ENCODE measurements around the gene SFTA2.
"Not testable (repeated sequence)": the region's sequence is repeated elsewhere in the genome, so short reads cannot be mapped to it uniquely, and the experiment has no call there.

The SFTA2 gene

GRCh38 chr6:30942338-30943060 is 10.5 kb upstream of the SFTA2 start:
- no peak for DNase-seq

DNA sequence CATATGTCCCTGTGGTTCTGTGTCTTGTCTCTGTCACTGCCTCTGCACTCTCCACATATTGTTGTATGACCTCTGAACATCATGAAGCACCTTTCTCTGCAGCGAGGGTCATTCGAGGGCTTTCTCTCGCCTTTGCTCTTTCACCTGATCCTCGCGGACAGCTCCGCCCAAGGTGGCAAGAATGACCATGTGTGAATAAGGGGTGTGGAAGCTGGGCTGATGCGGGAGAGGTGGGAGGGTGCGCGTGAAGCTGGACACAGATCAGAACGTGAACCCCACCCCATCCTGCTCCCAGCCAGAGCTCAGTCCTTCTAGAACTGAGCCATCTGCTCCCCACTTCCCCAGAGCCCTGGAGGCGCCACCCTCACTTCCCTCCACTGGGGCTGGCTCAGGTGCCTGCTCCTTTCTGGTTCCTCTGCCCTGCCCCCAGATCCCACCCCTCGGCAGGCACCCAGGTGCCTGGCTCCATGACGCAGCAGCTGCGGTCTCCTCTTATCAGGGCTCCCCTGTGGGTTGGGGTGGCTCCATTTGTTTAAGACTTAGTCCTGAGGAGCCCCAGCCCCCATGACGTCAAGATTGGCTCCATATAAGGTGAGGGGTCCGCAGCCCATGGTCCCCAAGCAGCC is 8.5 kb upstream of the SFTA2 start, which contains the start of gene MUCL3:
TSS of gene MUCL3 (plus strand) at position 613 of the 626 bp plus-strand sequence. CDS start 27 bp downstream, outside the sequence.
- no peak for DNase-seq

DNA sequence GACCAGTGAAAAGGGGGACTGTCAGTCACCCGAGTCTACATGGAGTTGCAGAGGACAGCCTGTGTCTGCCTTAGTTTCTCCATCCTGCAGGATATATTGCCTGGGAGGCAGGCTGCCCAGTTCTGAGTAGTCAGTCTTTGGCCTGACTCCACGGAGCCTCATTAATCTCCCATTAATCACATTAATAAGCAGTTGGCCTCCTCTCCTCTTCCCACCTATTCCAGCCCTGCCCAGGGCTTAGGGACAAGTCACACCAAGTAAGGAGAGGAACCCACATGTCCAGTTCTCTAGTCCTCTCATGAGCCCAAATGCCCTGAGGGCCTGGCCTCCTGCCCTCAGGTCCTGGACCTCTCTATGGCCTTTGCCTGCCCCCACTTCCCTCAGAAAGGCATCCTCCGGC is 7.5 kb upstream of the SFTA2 start:
- DNase-seq: no peak

DNA sequence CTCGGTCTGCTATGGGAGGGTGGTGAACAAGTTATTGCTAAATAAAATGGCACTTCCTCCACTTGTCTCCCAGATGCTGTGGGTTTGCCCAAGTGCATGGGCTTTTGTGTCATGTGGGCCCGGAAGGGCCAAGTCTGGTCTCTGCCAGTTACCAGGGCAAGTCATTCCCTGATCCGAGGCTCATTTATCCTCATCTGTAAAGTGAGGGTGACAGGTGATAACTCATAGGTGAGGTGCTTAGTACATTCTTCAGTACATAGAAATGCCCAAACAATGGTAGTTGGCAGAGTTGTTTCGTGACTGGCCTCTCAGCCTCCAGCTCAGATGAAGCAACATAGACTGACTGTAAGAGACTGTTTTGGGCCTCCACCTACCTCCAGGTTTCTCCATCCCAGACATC is 6.8 kb upstream of the SFTA2 start:
- no peak for DNase-seq

GRCh38 chr6:30937265-30937664 is 5.3 kb upstream of the SFTA2 start:
- DNase-seq: no peak

DNA sequence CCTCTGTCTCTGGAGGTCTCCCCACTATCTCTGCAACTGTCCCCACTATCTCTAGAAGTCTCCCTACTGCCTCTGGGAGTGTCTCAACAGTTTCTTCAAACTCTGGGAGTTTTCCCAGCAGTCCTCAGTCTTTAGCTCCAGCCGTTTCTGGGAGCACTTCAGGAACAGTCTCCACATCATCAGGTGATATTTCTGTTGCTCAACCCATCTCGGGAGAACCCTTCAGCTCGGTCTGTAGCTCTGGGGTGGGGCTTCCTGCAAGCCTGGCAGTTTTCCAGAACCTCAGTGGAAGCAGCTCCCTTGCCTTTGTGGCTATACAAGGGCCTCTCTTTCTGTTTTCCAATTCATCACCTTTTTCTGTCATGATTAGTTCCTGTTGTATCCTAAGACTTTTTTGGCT is 3.0 kb upstream of the SFTA2 start:
- DNase-seq: no peak

GRCh38 chr6:30932665-30933365 is 845 bp upstream of the SFTA2 start:
- DNase-seq: no peak

DNA sequence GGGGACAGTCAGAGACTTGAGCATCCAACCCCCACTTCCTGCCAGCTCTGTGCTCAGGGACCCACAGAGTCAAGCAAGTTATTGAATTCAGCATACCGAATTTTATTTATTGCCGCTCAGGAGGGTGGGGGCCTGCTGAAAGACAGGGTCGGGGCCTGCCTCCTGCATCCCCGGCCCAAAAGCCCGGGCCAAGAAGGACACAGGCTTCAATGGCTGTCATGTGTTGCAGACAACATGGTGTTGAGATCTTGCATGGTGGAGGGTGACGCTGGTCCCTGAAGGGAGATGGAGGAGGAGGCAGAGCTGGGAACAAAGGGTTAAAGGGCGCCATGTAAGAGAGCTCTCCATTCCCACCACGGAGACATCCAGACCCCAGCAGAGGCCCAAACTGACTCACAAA is 698 bp downstream of the SFTA2 start:
- DNase-seq: no peak

GRCh38 chr6:30930506-30930905 is 1.5 kb downstream of the SFTA2 start:
- no peak for DNase-seq

- no peak for DNase-seq
Observed at GRCh38 chr6:30928677-30929076, 3.3 kb downstream of the SFTA2 start.

DNA sequence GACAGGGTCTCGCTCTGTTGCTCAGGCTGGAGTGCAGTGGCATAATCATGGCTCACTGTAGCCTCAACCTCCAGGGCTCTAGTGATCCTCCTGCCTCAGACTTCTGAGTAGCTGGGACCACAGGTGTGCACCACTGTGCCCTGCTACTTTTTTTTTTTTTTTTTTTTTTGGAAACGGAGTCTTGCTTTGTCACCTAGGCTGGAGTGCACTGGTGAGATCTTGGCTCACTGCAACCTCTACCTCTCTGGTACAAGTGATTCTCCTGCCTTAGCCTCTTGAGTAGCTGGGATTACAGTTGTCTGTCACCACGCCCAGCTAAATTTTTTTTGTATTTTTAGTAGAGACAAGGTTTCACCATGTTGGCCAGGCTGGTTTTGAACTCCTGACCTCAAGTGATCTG is 4.9 kb downstream of the SFTA2 start:
- DNase-seq: not testable (repeated sequence)

- no peak for DNase-seq
Observed at GRCh38 chr6:30926644-30927043, 5.3 kb downstream of the SFTA2 start.

- not testable (repeated sequence) for DNase-seq
Observed at GRCh38 chr6:30924040-30924627, 7.8 kb downstream of the SFTA2 start.

DNA sequence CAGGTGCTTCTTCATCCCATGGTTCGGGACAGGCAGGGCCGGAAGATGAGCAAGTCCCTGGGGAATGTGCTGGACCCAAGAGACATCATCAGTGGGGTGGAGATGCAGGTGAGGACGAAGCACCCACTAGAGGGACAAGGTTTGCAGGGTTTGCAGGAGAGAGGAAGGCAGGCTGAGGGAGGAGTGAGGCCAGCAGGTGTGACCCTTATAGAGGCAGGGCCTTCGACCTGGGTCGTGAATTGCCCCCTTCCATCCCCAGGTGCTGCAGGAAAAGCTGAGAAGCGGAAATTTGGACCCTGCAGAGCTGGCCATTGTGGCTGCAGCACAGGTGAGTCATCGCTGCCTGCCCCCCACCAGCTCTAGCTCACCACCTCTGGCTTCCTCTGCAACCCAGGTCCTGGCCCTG is 9.5 kb downstream of the SFTA2 start:
- DNase-seq: no peak

DNA sequence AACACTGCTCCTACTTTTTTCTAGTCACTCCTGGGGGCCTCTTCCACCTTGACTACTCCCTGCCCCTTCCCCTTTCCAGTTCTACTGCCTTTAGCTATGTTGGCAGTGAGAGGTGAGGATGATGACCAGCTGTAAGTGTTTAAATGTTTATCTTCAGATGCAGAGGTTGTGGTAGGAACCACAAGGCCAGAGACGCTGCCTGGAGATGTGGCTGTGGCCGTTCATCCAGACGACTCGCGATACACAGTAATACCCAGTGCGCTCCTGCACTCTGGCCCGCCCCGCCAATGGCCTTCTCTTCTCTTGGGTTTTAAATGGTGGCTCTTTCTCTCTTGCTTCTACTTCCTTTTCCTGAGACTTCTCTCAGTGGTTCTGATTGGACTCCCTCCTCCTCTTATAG is 13.3 kb downstream of the SFTA2 start:
- no peak for DNase-seq

GRCh38 chr6:30917487-30917886 is 14.5 kb downstream of the SFTA2 start:
- DNase-seq: no peak

GRCh38 chr6:30917041-30917440 is 14.9 kb downstream of the SFTA2 start:
- no peak for DNase-seq

DNA sequence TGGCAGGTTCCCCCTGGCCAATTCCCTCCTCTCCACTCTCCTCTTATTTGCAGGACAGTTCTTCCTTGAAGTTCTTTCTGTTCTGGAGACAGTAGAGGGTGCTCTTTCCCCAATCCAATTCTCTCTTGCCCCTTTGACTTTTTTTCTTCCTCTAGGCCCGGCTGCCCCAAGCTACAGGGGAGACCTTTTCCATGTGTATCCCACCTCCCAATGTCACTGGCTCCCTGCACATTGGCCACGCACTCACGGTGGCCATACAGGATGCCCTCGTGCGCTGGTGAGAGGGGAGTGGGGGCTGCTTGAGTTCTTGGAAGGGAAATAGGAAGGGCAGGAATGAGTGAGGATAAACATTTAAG is 16.4 kb downstream of the SFTA2 start:
- peak; percentile 44 for DNase-seq

GRCh38 chr6:30914854-30915590 is 16.9 kb downstream of the SFTA2 start:
- DNase-seq: no peak

DNA sequence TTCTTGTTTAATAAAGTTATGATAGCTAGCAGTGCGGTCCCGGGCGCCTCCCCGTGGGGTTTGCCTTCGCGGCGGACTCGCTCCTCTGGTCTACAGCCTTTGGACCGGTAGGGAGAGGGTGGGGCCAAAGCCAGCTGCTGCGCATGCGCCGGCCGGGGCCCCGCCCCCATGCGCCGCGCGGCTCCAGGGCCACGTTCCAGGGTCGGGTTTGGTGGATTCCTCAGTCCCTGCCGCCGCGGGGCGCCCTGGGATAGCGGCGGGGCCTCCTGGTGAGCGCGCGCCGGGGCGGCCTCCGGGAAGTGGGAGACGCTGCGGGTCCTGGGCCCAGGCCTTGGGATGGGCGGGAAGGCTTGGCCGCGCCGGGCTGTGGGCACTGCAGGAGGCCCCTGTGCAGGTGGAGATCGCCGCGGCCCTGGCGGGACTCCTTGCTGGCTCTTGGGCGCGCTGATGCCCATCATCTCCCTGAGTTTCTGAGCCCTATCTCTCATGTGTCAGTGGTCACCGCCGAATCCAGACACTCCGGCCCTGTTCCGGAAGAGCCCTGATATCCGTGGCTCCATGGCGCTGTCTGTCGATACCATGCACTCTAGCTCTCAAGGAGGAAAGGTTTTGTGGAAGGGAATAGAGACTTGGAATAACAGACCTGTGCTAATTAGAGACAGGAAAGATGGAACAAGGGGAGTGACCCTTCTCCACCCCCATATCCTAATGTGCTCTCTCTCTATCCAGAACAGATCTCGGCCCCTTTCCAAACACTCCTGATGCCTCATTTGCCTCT is 17.7 kb downstream of the SFTA2 start, which contains the start of gene VARS2:
TSS of gene VARS2 (plus strand) at position 163 of the 778 bp plus-strand sequence. CDS start at position 762, 599 bp downstream.
- peak; percentile 92 for DNase-seq

DNA sequence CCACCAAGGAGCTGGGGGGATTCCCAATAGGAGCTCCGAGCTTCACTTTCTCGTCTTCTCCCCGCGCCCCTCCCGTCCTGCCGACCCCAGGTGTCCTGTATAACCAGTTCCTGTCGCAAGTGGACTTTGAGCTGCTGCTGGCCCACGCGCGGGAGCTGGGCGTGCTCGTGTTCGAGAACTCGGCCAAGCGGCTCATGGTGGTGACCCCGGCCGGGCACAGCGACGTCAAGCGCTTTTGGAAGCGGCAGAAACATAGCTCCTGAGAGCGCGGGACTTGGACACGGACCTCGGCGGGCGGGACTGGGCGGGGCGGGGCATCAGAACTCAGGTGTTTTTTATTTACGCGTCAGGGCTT is 18.3 kb downstream of the SFTA2 start:
- DNase-seq: no peak
